Pancreas (tissue), 10 donors: ENCODE measurements around the gene MAP2K3. TPM values are rescaled to one million over a fixed set of nuclear protein-coding genes. Genes with fewer than 3 reads are reported as not detected.

ENCODE experiments used
- ATAC-seq, 4 donors: fragments of 200-7000 bp; cut with Tn5 transposase; one replicate each; pipeline versions ENCODE4 v1.8.0 to v1.9.1; 2020; ENCODE audit warnings: mild to moderate bottlenecking in 4 of 4, moderate library complexity in 4 of 4
- DNase-seq, 6 donors: peaks; one replicate each; pipeline ENCODE4 v3.0.0-alpha.2; 2020
- FAIRE-seq: peaks from 2 replicates; lab custom pipeline; 2012; peaks lifted over from hg19 to GRCh38; lab: Jason Lieb, UNC
- H3K27ac ChIP-seq, 4 donors: fragments of 200-600 bp; sonication (generic); 1 replicate in 3 of 4; 2 replicates in 1 of 4; pipeline versions ENCODE4 v1.5.0 to v1.8.0; 2020
- H3K27me3 ChIP-seq, 4 donors: fragments of 200-600 bp; one replicate each; pipeline ENCODE4 v1.8.0; 2021
- H3K36me3 ChIP-seq, 3 donors: fragments of 200-600 bp; sonication (generic) in 1 of 3; one replicate each; pipeline versions ENCODE4 v1.5.0 to v1.8.0; 2020 to 2021
- H3K4me1 ChIP-seq, 3 donors: fragments of 200-600 bp; one replicate each; pipeline ENCODE4 v1.8.0; 2021
- H3K4me3 ChIP-seq, 4 donors: fragments of 200-600 bp; sonication (generic) in 2 of 4; one replicate each; pipeline versions ENCODE4 v1.5.0 to v1.8.0; 2020 to 2021
- H3K9me3 ChIP-seq, 4 donors: fragments of 200-600 bp; one replicate each; pipeline ENCODE4 v1.8.0; 2021
- WGBS, 2 donors: extraction: QIAGEN DNeasy Blood & Tissue Kit; methylation state at CpG; one replicate each; pipeline ENCODE4 v1.1.7; 2013; 5-methylcytosine and 5-hydroxymethylcytosine counted together
- intact Hi-C, 3 donors: fragments of 100-400 bp; cut with DNase I; formaldehyde crosslinking; loops; one replicate each; pipeline versions ENCODE4 v1.11.1 to v1.14.2; 2022
- polyA plus RNA-seq, 2 donors: library from polyadenylated mRNA; stranded (reverse); fragments of 200-250 nt; gene quantifications; one replicate each; pipeline ENCODE4 v1.2.3, GENCODE V29; 2013
- total RNA-seq, 6 donors: library from RNA; stranded (reverse); fragmentation: NEBNext Ultra II Directional in 4 of 6; extraction: Animal tissue kit (Norgen Biotek cat#: 25700) in 4 of 6; gene quantifications; one replicate each; pipeline versions ENCODE4 v1.2.1 to v1.2.4, GENCODE V29; 2021 to 2023
- TF ChIP-seq, protein P1 (sequence below), 4 donors: fragments of 200-600 bp; sonication (generic) in 3 of 4; IDR thresholded peaks; one replicate each; pipeline versions ENCODE4 v1.5.0 to v1.8.0; 2021; ENCODE audit warnings: antibody characterized with exemption in 4 of 4
- donor health status: healthy with polysubstance abuse.
- donor health status: DM: no; HTN: no; CAD: no; lungs with moderate emphysema.
- donor health status: DM: no; HTN: no; CAD: no.
- donor health status: control.
- donor health status: control.
- donor health status: Bipolar disorder and iron deficiency.
- donor health status: DM: yes; HTN: yes; CAD: no.
- donor health status: DM: no; HTN: no; CAD: no.
- donor health status: DM: no; HTN: no; CAD: no.
- donor health status: DM: yes; HTN: yes; CAD: no.

The MAP2K3 gene
- total and polyA plus RNA-seq, 8 donors, result 16.4 to 40.9 (median 22.0) TPM

DNA sequence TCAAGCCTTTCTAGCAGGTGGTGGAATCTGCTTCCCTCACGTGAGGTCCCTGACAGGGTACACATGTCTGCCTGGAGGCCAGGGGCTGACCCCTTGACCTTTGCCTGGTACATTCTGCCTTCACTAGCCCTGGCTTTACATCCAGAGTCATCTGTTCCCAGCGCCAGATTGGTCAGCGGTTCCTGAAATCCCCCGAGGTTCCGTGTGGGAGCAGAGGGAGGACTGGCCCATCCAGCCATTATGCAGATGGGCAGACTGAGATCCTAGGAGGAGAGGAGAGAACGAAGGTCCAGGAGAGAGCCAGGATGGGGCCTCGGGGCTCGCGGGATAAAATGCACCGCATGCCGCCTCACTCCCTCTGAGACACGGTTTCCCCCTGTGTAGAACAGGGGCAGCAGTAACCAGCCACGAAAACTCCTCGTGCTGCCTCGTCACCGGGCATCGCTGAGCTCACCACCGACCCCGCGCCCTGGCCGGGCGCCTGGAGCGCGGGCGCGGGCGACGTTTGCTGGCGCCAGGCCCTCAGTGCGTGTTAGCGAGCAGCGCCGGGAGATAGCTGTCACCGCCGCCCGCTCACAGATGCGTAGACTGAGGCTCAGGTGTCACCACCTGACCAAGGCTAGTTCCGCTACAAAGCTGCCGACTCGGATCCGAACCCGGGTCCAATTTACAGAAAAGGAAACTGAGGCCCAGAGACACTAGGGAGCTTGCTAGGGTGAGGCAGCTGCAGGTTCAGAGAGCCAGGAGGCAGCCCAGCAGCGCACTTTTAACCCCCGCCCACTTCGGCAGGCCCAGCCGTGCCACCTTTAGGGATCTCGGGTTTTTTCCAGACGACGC is 811 bp upstream of the MAP2K3 start:
- WGBS, 2 donors, result 14% methylated on average over 49 of the region's 49 CpGs
- Histone ChIP-seq H3K27me3 (no peaks in the 10 kb centered on the region), H3K4me3 (peak overlapping the region; percentile 73 to 90 (median 84)), H3K27ac (peak overlapping the region; percentile 35 to 80 (median 42)), H3K9me3 (no peaks in the 10 kb centered on the region), H3K36me3 (no peaks in the 10 kb centered on the region), H3K4me1 (peaks cover 20 to 23% (median 23%) of the 10 kb centered on the region in 3 donors)
- FAIRE-seq (no peak), ATAC-seq (peak; percentile 0 to 3 (median 0)), DNase-seq (peak in 5 of 6 donors; percentile 24 to 77 (median 73))
- TF ChIP-seq, protein P1, sequence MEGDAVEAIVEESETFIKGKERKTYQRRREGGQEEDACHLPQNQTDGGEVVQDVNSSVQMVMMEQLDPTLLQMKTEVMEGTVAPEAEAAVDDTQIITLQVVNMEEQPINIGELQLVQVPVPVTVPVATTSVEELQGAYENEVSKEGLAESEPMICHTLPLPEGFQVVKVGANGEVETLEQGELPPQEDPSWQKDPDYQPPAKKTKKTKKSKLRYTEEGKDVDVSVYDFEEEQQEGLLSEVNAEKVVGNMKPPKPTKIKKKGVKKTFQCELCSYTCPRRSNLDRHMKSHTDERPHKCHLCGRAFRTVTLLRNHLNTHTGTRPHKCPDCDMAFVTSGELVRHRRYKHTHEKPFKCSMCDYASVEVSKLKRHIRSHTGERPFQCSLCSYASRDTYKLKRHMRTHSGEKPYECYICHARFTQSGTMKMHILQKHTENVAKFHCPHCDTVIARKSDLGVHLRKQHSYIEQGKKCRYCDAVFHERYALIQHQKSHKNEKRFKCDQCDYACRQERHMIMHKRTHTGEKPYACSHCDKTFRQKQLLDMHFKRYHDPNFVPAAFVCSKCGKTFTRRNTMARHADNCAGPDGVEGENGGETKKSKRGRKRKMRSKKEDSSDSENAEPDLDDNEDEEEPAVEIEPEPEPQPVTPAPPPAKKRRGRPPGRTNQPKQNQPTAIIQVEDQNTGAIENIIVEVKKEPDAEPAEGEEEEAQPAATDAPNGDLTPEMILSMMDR (IDR thresholded peaks at IDR 0.05), result no peak
- intact Hi-C loops, result loop anchor here in 1 of 3 donors (5.0 kb wide), 1 partner anchor 224 kb away; no protein-coding TSS in a partner anchor

GRCh38 chr17:21285164-21286065 is 904 bp downstream of the MAP2K3 start:
- Histone ChIP-seq H3K27ac (peak overlapping the region; percentile 80 to 99 (median 88)), H3K4me1 (peaks cover 32 to 40% (median 36%) of the 10 kb centered on the region in 3 donors), H3K4me3 (peak overlapping the region; percentile 73 to 90 (median 84)), H3K9me3 (no peaks in the 10 kb centered on the region), H3K36me3 (no peaks in the 10 kb centered on the region), H3K27me3 (no peaks in the 10 kb centered on the region)
- intact Hi-C loops, result no loop called here
- DNase-seq (peak in 3 of 6 donors; percentile 58 to 70 (median 64)), FAIRE-seq (no peak), ATAC-seq (no peak)
- TF ChIP-seq, protein P1 (IDR thresholded peaks at IDR 0.05), result no peak
- WGBS, 2 donors, result 0 to 1% methylated on average over 16 of the region's 16 CpGs

DNA sequence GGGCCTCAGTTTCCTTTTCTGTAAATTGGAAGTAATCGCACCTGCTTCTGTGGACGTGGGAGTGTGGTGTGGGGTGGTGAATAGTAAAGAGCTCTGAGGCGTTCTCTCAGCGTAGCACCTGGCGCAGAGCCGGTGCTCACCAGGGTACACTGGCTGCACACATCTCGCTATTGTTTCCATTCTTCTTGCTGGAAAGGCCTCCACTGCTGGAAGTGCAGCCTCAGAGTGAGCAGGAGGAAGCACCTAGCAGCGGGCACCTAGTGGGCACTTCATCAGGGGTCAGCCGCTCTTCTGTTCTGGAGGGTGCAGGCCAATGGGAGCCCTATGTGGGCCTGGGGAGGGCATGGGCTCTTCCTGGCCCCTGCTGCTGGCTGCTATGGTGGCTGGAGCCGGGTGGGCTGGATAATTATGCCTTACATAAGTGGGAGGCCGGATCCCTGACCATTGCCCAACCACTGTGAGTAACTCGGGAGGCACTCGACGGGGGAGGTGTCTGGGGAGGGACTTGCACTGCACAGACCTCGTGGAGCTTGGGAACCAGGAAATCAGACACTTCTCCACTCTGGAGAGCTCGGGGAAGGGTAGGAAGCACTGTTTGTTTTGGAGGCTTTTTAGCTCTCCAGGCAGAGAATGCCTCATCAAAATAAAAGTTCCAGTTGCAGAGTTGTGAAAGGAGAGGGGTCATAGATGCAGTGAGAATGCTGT is 1.7 kb downstream of the MAP2K3 start:
- TF ChIP-seq, protein P1 (IDR thresholded peaks at IDR 0.05), result no peak
- Histone ChIP-seq H3K4me3 (peak overlapping the region; percentile 1 to 90 (median 78)), H3K36me3 (no peaks in the 10 kb centered on the region), H3K4me1 (peaks cover 32 to 46% (median 36%) of the 10 kb centered on the region in 3 donors), H3K9me3 (no peaks in the 10 kb centered on the region), H3K27me3 (no peaks in the 10 kb centered on the region), H3K27ac (peak overlapping the region; percentile 80 to 99 (median 88))
- DNase-seq (peak in 5 of 6 donors; percentile 88 to 90 (median 89)), FAIRE-seq (peak; percentile 17), ATAC-seq (peak; percentile 52 to 68 (median 54))
- WGBS, 2 donors, result 3 to 5% methylated on average over 16 of the region's 16 CpGs
- intact Hi-C loops, result no loop called here

DNA sequence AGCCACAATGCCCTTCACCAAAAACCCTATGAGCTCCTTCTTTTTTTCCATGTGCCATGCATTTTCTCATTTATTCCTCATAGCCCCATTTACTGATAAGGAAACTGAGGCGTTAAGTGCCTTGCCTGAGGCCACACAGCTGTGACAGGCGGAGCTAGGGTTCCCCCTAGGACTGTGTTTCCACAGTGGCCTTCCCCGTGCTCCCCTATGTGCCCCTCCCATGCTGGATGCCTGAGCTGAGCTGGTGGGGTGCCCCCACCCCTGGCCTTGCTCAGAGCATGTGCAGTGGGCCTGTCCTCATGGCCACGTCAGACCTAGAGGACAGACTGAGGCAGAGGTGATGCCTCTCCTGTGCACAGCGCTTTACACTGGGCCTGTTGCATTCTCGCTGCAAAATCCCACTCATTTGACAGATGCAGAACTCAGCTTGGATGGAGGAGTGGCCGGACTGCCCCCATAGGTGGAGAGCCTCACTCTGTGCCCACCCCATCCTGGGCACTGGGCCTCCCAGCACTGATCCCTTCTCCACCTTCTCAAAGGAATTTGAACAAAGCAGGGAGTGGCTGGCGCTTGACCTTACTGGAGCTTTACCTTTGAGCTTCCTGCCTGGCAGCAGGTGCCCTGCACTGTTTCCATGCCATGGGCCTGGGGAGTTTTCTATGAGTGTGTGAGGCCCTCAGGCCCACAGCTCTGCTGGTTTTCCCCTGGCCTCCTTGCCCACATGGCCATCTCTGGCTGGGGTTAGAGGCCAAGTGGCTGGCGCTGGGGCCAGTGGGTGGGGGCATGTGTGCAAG is 2.6 kb downstream of the MAP2K3 start:
- FAIRE-seq (no peak), DNase-seq (peak in 3 of 6 donors; percentile 54 to 72 (median 68)), ATAC-seq (peak in 3 of 4 donors; percentile 2)
- intact Hi-C loops, result no loop called here
- H3K9me3 ChIP-seq, result no peaks in the 10 kb centered on the region
- WGBS, 2 donors, result 22 to 35% methylated on average over 9 of the region's 9 CpGs
- TF ChIP-seq, protein P1 (IDR thresholded peaks at IDR 0.05), result no peak
- peak overlapping the region in 3 of 4 donors; percentile 73 to 90 (median 83) for H3K4me3 ChIP-seq
- peaks cover 32 to 46% (median 36%) of the 10 kb centered on the region in 3 donors for H3K4me1 ChIP-seq
- no peaks in the 10 kb centered on the region for H3K27me3 ChIP-seq
- H3K27ac ChIP-seq, result peak overlapping the region; percentile 80 to 99 (median 88)
- H3K36me3 ChIP-seq, result no peaks in the 10 kb centered on the region
